ENCODE measurements around the gene PLCD3.

DNA sequence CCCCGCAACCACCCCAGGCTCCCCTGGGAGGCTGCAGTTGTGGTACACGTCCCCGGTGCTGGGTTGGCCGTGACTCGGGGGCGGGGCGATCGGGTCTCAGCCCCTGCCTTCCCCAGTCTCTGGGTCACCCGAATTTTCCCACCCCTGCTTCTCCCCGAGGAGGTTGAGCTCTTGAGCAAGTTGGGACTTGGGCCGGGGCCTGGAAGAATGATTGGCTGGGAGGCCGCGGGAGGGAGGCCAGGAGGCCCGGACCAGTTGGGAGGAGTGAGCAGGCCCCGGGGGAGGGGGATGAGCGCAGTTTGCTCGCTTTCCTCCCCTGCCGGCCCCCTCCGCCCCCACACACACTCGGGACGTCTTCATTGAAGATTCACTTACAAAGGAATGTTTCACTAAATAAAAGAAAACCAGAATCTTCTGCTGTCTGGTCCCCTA lies 11.5 kb upstream of the PLCD3 start:
- TF ChIP-seq, protein P1, sequence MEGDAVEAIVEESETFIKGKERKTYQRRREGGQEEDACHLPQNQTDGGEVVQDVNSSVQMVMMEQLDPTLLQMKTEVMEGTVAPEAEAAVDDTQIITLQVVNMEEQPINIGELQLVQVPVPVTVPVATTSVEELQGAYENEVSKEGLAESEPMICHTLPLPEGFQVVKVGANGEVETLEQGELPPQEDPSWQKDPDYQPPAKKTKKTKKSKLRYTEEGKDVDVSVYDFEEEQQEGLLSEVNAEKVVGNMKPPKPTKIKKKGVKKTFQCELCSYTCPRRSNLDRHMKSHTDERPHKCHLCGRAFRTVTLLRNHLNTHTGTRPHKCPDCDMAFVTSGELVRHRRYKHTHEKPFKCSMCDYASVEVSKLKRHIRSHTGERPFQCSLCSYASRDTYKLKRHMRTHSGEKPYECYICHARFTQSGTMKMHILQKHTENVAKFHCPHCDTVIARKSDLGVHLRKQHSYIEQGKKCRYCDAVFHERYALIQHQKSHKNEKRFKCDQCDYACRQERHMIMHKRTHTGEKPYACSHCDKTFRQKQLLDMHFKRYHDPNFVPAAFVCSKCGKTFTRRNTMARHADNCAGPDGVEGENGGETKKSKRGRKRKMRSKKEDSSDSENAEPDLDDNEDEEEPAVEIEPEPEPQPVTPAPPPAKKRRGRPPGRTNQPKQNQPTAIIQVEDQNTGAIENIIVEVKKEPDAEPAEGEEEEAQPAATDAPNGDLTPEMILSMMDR (IDR thresholded peaks at IDR 0.05), result no peak
- peak in 2 of 4 donors; percentile 13 to 26 for TF ChIP-seq POLR2A (IDR thresholded peaks at IDR 0.05)
